Epithelial cell of esophagus (primary cell): ENCODE results near the gene RAB31.

Experiments
- DNase-seq: peaks from one replicate; pipeline ENCODE4 v3.0.0; 2010; ENCODE audit warnings: low read depth
- H3K4me3 ChIP-seq: 2 replicates; pipeline ENCODE4 v1.5.1; 2011; ENCODE audit warnings: mild to moderate bottlenecking, low read length, control low read depth
- CTCF ChIP-seq: IDR thresholded peaks from 2 replicates; pipeline ENCODE4 v1.5.1; 2011; ENCODE audit warnings: low read depth, mild to moderate bottlenecking, low read length, control low read depth, inconsistent platforms; ENCODE audit not compliant: insufficient read depth; ENCODE audit errors: missing control alignments

RAB31 gene

DNA sequence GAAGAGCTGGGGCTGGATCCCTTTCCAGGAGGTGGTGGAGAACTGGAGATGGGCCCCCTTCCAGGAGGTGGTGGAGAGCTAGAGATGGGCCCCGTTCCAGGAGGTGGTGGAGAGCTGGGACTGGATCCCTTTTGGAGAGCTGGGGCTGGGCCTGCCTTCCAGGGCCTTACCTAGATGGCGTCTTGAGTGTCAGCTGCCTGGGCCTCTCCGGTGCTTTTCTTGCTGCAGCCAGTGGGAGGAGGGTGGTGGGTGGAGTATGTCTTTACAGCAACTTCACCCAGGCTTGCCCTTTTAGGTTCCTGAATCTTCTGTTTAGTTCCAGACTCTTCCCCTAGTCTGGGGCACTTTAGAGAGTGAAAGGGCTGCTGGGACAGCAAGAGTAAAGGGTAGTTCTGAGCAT, 158.5 kb downstream of the RAB31 start:
- no peak overlapping the region for H3K4me3 ChIP-seq
- no peak for TF ChIP-seq CTCF
- DNase-seq: no peak

DNA sequence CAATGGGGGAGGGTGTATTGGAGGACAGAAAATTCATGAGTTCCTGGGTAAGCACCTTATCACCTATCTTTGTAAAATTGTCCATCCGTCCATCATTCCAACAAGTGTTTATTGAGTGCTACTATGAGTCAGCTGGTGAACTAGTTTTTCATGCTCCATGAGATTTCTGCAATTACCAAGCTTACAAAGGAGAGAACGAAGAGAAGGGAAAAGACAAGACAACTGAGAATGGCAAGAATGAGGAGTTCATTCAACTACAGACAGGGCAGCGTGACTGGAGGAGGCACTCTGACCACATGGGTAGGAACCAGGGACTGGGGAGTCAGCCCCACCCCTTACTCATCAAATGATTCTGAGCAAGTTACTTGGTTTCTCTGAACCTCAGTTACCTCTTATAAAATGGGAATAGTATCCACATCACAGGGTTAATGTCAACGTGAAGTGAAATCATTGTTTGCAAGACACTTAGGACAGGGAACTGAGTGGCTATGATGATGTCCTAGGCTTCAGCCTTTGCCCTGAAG, 159.0 kb downstream of the RAB31 start:
- peak; percentile 73 for DNase-seq
- no peak overlapping the region for H3K4me3 ChIP-seq
- no peak for TF ChIP-seq CTCF

- DNase-seq: peak; percentile 26
- no peak for TF ChIP-seq CTCF
- no peak overlapping the region for H3K4me3 ChIP-seq
Measured at GRCh38 chr18:9868857-9869714, 161.0 kb downstream of the RAB31 start.

DNA sequence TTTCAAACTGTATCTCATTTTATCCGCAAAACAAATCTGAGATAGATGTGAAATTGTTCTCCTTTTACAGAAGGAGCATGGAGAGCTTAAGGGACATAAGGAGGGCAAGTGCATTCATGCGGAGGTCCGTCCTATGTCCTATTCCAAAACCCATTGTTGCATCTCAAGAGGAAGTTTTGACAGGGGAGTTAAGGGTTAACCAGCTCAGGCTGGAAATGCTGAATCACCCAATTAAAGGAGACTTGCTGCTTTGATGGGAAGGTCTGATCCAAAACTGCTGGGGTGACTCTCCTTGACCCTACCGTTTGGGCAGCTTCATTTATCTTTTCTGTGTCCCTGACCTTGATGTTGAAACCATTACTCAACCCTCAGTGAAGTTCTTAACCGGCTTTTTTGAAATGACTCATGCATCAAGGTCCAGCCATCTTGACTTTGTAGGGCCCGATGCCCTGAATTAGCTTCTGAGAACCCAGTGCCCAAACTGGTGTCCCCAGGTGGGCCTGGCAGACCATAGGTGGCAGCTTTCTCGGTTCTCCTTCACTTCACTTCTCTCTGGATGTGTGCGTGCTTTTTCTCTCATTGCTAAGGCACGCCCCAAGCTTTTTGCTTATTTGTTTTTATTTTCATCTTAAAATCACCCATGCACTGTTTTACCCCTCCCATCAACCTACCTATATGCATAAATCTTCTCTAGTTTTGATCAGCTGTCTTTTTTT, 161.8 kb downstream of the RAB31 start:
- peak; percentile 73 for DNase-seq
- no peak for TF ChIP-seq CTCF
- no peak overlapping the region for H3K4me3 ChIP-seq

- H3K4me3 ChIP-seq: no peak overlapping the region
- DNase-seq: no peak
- no peak for TF ChIP-seq CTCF
Measured at GRCh38 chr18:9870431-9871008, 162.4 kb downstream of the RAB31 start.

- no peak overlapping the region for H3K4me3 ChIP-seq
- no peak for TF ChIP-seq CTCF
- DNase-seq: no peak
Measured at GRCh38 chr18:9871244-9871746, 163.2 kb downstream of the RAB31 start.
